Liver (tissue), 9 donors: Measurements from ENCODE around the gene RAB6B. TPM values are rescaled to one million over a fixed set of nuclear protein-coding genes. Genes with fewer than 3 reads are reported as not detected.

ENCODE experiments used
- DNase-seq: peaks from one replicate; pipeline ENCODE4 v3.0.0-alpha.2; 2017; ENCODE audit warnings: low spot score
- H3K27ac ChIP-seq, 2 donors: one replicate each; pipeline ENCODE4 v1.7.0; 2013; ENCODE audit warnings: inconsistent platforms in 2 of 2, low read length in 2 of 2, control low read depth in 1 of 2, low read depth in 1 of 2, mild to moderate bottlenecking in 1 of 2
- H3K27me3 ChIP-seq, 4 donors: one replicate each; pipeline versions ENCODE4 v1.6.1 to v1.7.0; 2013; ENCODE audit warnings: low read length in 3 of 4, inconsistent platforms in 1 of 4, mild to moderate bottlenecking in 1 of 4, moderate library complexity in 1 of 4; ENCODE audit not compliant: control insufficient read depth in 4 of 4, insufficient read depth in 4 of 4
- H3K36me3 ChIP-seq, 4 donors: one replicate each; pipeline versions ENCODE4 v1.6.1 to v1.7.0; 2013; ENCODE audit warnings: low read length in 3 of 4, mild to moderate bottlenecking in 3 of 4, low read depth in 1 of 4, moderate library complexity in 1 of 4; ENCODE audit not compliant: control insufficient read depth in 4 of 4, insufficient read depth in 3 of 4
- H3K4me1 ChIP-seq, 4 donors: one replicate each; pipeline versions ENCODE4 v1.6.1 to v1.7.0; 2013; ENCODE audit warnings: low read length in 3 of 4, mild to moderate bottlenecking in 3 of 4, moderate library complexity in 1 of 4; ENCODE audit not compliant: control insufficient read depth in 4 of 4, insufficient read depth in 4 of 4
- H3K4me3 ChIP-seq, 3 donors: one replicate each; pipeline versions ENCODE4 v1.6.1 to v1.7.0; 2013; ENCODE audit warnings: low read length in 3 of 3, control low read depth in 1 of 3, low read depth in 1 of 3, mild to moderate bottlenecking in 1 of 3
- H3K9ac ChIP-seq, 2 donors: one replicate each; pipeline ENCODE4 v1.7.0; 2013; ENCODE audit warnings: low read length in 2 of 2, mild to moderate bottlenecking in 2 of 2, moderate library complexity in 2 of 2, control low read depth in 1 of 2, low read depth in 1 of 2
- H3K9me3 ChIP-seq, 4 donors: one replicate each; pipeline versions ENCODE4 v1.6.1 to v1.7.0; 2013; ENCODE audit warnings: low read length in 3 of 4; ENCODE audit not compliant: control insufficient read depth in 4 of 4
- EGR1 ChIP-seq, 2 donors: IDR thresholded peaks; 2 replicates each; pipeline ENCODE4 v1.6.1; 2016 to 2018; ENCODE audit warnings: antibody characterized with exemption in 2 of 2, low read depth in 2 of 2
- HNF4A ChIP-seq, 2 donors: conservative IDR thresholded peaks; 2 replicates each; pipeline ENCODE4 v1.6.1; 2016; ENCODE audit warnings: antibody characterized with exemption in 2 of 2, mild to moderate bottlenecking in 2 of 2
- HNF4G ChIP-seq: IDR thresholded peaks from 2 replicates; pipeline ENCODE4 v1.6.1; 2016; ENCODE audit warnings: antibody characterized with exemption
- JUND ChIP-seq, 2 donors: IDR thresholded peaks; 2 replicates each; pipeline ENCODE4 v1.6.1; 2016; ENCODE audit warnings: antibody characterized with exemption in 2 of 2
- NR2F2 ChIP-seq: IDR thresholded peaks from 2 replicates; pipeline ENCODE4 v1.6.1; 2016; ENCODE audit warnings: antibody characterized with exemption
- RAD21 ChIP-seq, 2 donors: IDR thresholded peaks; 2 replicates each; pipeline ENCODE4 v1.6.1; 2016; ENCODE audit warnings: antibody characterized with exemption in 2 of 2, mild to moderate bottlenecking in 2 of 2
- RXRA ChIP-seq, 2 donors: IDR thresholded peaks; 2 replicates each; pipeline ENCODE4 v1.6.1; 2017 to 2018; ENCODE audit warnings: antibody characterized with exemption in 2 of 2, mild to moderate bottlenecking in 1 of 2
- SP1 ChIP-seq: IDR thresholded peaks from 2 replicates; pipeline ENCODE4 v1.6.1; 2018; ENCODE audit warnings: antibody characterized with exemption, mild to moderate bottlenecking
- TAF1 ChIP-seq: conservative IDR thresholded peaks from 2 replicates; pipeline ENCODE4 v1.6.1; 2016; ENCODE audit warnings: antibody characterized with exemption, mild to moderate bottlenecking
- WGBS: extraction: QIAGEN DNeasy Blood & Tissue Kit; methylation state at CpG from one replicate; pipeline ENCODE4 v1.1.7; 2013; 5-methylcytosine and 5-hydroxymethylcytosine counted together
- polyA plus RNA-seq, 2 donors: library from polyadenylated mRNA; stranded (reverse) in 1 of 2; unstranded in 1 of 2; fragments of 200-250 nt in 1 of 2; fragments of >200 nt in 1 of 2; fragmentation: Nextera tagmentation in 1 of 2; extraction: Ambion mirVana in 1 of 2; gene quantifications; one replicate each; pipeline versions ENCODE4 v1.2.1 to v1.2.3, GENCODE V29; 2013 to 2015
- total RNA-seq, 2 donors: library from RNA; depleted of rRNA; stranded (reverse); fragments of >200 nt; gene quantifications; one replicate each; pipeline ENCODE4 v1.2.3, GENCODE V29; 2014
- TF ChIP-seq, protein P1 (sequence below): IDR thresholded peaks from 2 replicates; pipeline ENCODE4 v1.6.1; 2016; ENCODE audit warnings: antibody characterized with exemption, mild to moderate bottlenecking
- TF ChIP-seq, protein P2 (sequence below): IDR thresholded peaks from 2 replicates; pipeline ENCODE4 v1.6.1; 2016; ENCODE audit warnings: antibody characterized with exemption
- TF ChIP-seq, protein P3 (sequence below): IDR thresholded peaks from 2 replicates; pipeline ENCODE4 v1.6.1; 2016; ENCODE audit warnings: antibody characterized with exemption
- TF ChIP-seq, protein P4 (sequence below): fragments of 150-350 bp; IDR thresholded peaks from 2 replicates; pipeline ENCODE4 v1.5.1; 2017; ENCODE audit warnings: improper control_type of control experiment, low read depth, low read length; ENCODE audit not compliant: missing input control
- donor health status: healthy.
- donor health status: healthy.
- donor health status: healthy.
- donor health status: healthy.
- donor health status: healthy.

The RAB6B gene
- total and polyA plus RNA-seq, 4 donors, result 0.08 to 2.8 (median 0.28) TPM

DNA sequence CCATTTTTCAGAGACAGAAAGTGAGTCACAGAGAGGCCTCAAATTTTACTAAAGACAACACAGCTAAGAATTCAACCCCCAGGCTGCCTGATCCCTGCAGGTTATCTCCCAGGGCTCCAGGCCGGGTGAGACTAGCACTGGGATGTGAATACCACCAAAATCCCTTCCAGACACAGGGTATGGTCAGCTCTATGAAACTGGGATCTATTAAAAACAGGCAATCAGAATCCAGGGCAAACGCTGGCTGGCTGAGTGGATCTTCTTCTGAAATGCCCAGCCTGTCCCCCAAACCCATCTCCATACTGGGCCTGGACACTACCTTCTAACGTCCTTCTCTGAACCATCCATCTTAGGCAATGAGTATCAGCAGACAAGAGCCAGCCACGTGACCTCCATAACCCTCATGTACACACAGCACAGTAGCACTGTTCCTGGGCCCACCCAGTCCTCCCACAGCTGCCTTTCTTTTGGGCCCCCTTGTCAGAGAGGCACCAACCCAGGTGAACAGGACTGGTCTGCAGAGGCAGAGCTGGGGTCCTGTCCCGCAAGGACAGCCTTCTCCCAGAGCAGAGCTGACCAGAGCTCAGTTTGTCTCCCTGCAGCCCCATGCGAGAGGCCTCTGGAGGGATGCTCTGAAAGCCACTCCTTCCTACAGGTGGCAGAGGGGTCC, 1.9 kb downstream of the RAB6B start (continued):
- TF ChIP-seq, protein P1, sequence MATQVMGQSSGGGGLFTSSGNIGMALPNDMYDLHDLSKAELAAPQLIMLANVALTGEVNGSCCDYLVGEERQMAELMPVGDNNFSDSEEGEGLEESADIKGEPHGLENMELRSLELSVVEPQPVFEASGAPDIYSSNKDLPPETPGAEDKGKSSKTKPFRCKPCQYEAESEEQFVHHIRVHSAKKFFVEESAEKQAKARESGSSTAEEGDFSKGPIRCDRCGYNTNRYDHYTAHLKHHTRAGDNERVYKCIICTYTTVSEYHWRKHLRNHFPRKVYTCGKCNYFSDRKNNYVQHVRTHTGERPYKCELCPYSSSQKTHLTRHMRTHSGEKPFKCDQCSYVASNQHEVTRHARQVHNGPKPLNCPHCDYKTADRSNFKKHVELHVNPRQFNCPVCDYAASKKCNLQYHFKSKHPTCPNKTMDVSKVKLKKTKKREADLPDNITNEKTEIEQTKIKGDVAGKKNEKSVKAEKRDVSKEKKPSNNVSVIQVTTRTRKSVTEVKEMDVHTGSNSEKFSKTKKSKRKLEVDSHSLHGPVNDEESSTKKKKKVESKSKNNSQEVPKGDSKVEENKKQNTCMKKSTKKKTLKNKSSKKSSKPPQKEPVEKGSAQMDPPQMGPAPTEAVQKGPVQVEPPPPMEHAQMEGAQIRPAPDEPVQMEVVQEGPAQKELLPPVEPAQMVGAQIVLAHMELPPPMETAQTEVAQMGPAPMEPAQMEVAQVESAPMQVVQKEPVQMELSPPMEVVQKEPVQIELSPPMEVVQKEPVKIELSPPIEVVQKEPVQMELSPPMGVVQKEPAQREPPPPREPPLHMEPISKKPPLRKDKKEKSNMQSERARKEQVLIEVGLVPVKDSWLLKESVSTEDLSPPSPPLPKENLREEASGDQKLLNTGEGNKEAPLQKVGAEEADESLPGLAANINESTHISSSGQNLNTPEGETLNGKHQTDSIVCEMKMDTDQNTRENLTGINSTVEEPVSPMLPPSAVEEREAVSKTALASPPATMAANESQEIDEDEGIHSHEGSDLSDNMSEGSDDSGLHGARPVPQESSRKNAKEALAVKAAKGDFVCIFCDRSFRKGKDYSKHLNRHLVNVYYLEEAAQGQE, result no peak

DNA sequence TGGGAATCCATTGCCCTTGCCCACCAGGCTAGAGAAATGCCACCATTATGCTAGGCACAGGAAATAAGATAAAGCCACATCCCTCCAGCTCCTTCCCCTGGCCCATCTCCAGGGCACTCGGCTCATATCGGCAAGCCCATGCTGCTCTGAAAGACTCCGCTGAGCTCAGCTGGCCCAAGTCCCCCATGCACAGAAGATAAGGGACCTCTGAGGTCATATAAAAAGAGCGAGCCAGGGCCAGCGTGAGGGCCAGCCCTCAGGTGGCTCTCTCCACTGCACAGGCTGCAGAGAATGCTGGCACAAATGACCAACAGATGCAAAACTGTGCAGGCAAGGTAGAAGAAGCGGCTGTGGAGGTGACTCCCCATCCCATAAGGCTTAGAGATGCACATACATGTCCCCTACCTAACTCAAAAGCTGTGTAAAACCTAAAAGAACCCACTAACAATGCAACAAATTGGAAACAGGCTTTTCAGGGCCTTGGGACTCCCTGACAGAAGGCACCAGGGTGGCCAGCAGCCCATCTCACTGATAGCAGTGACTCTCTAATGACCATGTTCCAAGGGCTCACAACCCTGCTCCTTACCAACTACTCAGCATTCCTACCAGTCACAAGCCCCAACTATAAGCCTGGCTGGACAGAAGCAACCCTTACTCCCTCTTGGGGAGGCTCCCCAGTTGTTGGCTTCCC, 3.0 kb downstream of the RAB6B start:
- Histone ChIP-seq H3K27me3 (peaks cover 0 to 4% (median 0%) of the 10 kb centered on the region in 4 donors), H3K4me3 (no peak overlapping the region), H3K4me1 (peaks cover 4 to 16% (median 10%) of the 10 kb centered on the region in 4 donors), H3K27ac (no peak overlapping the region), H3K9me3 (no peaks in the 10 kb centered on the region), H3K9ac (no peak overlapping the region), H3K36me3 (no peaks in the 10 kb centered on the region)
- DNase-seq, result peak; percentile 70
- 71% methylated on average over 6 of the region's 6 CpGs for WGBS
- TF ChIP-seq, protein P2, sequence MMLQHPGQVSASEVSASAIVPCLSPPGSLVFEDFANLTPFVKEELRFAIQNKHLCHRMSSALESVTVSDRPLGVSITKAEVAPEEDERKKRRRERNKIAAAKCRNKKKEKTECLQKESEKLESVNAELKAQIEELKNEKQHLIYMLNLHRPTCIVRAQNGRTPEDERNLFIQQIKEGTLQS, result no peak
- TF ChIP-seq EGR1 (IDR thresholded peaks at IDR 0.05; ENCODE audit: low read depth in 2 of 2) (no peak), JUND (IDR thresholded peaks at IDR 0.05) (no peak), HNF4A (conservative IDR thresholded peaks at IDR 0.05) (no peak)
- TF ChIP-seq, protein P1, result no peak
- TF ChIP-seq, protein P3, sequence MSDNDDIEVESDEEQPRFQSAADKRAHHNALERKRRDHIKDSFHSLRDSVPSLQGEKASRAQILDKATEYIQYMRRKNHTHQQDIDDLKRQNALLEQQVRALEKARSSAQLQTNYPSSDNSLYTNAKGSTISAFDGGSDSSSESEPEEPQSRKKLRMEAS, result no peak

DNA sequence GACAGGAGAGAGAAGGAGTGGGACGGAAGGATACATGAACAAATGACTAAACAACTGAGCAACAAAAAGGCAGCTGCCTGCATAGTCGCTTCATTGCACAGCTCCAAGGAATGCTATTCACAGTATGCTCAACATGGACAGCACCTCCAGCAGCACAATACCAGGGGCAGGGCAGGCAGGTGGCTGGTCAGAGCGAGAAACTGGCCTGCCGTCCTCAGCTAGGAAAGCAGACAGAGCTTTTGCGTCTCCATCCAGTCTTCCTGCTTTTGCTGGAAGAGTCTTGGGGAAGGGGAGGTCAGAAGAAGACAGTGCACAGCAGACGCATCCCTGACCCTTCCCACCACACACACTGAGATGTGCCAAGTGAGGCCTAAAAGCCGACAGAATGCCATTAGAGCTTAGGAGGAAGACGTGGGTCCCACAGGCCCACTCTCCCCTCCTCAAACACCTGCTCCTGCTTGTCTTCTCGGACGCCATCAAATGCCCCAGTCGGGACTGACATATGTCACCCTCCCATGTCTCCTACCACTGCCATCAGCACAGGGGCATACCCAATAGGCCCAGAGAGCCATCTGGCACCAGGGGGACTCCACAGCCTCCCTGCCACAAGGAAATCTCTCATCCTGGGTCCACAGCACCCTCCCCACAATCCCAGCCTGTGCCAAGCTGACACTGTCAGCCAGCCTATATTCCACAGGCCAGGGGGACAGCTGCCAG, 3.9 kb downstream of the RAB6B start:
- Histone ChIP-seq H3K9ac (no peak overlapping the region), H3K4me1 (peaks cover 4 to 16% (median 10%) of the 10 kb centered on the region in 4 donors), H3K9me3 (no peaks in the 10 kb centered on the region), H3K27me3 (peaks cover 0 to 4% (median 0%) of the 10 kb centered on the region in 4 donors), H3K36me3 (no peaks in the 10 kb centered on the region), H3K27ac (no peak overlapping the region), H3K4me3 (no peak overlapping the region)
- DNase-seq, result no peak
- 96% methylated on average over 11 of the region's 11 CpGs for WGBS
- TF ChIP-seq, protein P1, result no peak
- TF ChIP-seq EGR1 (IDR thresholded peaks at IDR 0.05; ENCODE audit: low read depth in 2 of 2), result no peak
- no peak for TF ChIP-seq RXRA (IDR thresholded peaks at IDR 0.05)
- no peak for TF ChIP-seq HNF4G
- TF ChIP-seq SP1, result no peak
- TF ChIP-seq NR2F2, result no peak
- no peak for TF ChIP-seq RAD21 (IDR thresholded peaks at IDR 0.05)
- TF ChIP-seq TAF1, result no peak
- TF ChIP-seq, protein P4, sequence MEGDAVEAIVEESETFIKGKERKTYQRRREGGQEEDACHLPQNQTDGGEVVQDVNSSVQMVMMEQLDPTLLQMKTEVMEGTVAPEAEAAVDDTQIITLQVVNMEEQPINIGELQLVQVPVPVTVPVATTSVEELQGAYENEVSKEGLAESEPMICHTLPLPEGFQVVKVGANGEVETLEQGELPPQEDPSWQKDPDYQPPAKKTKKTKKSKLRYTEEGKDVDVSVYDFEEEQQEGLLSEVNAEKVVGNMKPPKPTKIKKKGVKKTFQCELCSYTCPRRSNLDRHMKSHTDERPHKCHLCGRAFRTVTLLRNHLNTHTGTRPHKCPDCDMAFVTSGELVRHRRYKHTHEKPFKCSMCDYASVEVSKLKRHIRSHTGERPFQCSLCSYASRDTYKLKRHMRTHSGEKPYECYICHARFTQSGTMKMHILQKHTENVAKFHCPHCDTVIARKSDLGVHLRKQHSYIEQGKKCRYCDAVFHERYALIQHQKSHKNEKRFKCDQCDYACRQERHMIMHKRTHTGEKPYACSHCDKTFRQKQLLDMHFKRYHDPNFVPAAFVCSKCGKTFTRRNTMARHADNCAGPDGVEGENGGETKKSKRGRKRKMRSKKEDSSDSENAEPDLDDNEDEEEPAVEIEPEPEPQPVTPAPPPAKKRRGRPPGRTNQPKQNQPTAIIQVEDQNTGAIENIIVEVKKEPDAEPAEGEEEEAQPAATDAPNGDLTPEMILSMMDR, result no peak
- no peak for TF ChIP-seq HNF4A (conservative IDR thresholded peaks at IDR 0.05)
